Measurements from ENCODE around the gene UBXN2A. TPM values are rescaled to one million over a fixed set of nuclear protein-coding genes. Genes with fewer than 3 reads are reported as not detected.
"Not testable (repeated sequence)": the region's sequence is repeated elsewhere in the genome, so short reads cannot be mapped to it uniquely, and the experiment has no call there.

UBXN2A gene
- total RNA-seq, 1 experiment from 2014 or later = 15.1 TPM

DNA sequence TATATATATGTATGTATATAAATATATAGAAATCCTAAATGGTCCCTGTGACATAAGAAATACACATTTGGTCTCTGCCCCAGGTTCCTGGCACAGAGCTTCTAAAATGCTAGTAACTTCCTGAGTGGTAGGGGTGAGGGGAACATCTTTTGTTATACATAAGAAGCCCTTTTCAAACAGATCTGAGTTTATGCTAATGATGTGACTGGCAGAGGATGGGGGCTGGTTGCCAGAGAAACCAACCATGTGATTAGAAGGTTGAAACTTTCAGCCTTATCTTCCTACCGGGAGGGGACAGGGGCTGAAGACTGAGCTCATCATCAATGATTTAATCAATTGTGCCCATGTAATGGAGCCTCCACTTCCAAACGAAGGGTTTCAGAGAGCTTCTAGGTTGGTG lies 86.0 kb downstream of the UBXN2A start:
- H3K36me3 Mint-ChIP-seq (ENCODE audit: insufficient read depth, unreplicated experiment) = peaks cover 4% of the 10 kb centered on the region
- no peak overlapping the region for H3K27ac Mint-ChIP-seq (ENCODE audit: unreplicated experiment)
- no peak for DNase-seq
- H3K9me3 Mint-ChIP-seq (ENCODE audit: low read depth, unreplicated experiment) = no peaks in the 10 kb centered on the region
- H3K4me3 Mint-ChIP-seq (ENCODE audit: low read depth, unreplicated experiment) = no peak overlapping the region
- H3K27me3 Mint-ChIP-seq (ENCODE audit: unreplicated experiment) = no peaks in the 10 kb centered on the region
- H3K4me1 Mint-ChIP-seq (ENCODE audit: low read depth, unreplicated experiment) = no peaks in the 10 kb centered on the region
- intact Hi-C loops (cut with micrococcal nuclease; ENCODE audit: unreplicated experiment) = no loop called here
- TF ChIP-seq, protein P1, sequence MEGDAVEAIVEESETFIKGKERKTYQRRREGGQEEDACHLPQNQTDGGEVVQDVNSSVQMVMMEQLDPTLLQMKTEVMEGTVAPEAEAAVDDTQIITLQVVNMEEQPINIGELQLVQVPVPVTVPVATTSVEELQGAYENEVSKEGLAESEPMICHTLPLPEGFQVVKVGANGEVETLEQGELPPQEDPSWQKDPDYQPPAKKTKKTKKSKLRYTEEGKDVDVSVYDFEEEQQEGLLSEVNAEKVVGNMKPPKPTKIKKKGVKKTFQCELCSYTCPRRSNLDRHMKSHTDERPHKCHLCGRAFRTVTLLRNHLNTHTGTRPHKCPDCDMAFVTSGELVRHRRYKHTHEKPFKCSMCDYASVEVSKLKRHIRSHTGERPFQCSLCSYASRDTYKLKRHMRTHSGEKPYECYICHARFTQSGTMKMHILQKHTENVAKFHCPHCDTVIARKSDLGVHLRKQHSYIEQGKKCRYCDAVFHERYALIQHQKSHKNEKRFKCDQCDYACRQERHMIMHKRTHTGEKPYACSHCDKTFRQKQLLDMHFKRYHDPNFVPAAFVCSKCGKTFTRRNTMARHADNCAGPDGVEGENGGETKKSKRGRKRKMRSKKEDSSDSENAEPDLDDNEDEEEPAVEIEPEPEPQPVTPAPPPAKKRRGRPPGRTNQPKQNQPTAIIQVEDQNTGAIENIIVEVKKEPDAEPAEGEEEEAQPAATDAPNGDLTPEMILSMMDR (IDR thresholded peaks at IDR 0.05; ENCODE audit: unreplicated experiment) = no peak
- no TSS peak for BruUV-seq (replicated peaks)
- CTCF ChIA-PET = no interaction called here

DNA sequence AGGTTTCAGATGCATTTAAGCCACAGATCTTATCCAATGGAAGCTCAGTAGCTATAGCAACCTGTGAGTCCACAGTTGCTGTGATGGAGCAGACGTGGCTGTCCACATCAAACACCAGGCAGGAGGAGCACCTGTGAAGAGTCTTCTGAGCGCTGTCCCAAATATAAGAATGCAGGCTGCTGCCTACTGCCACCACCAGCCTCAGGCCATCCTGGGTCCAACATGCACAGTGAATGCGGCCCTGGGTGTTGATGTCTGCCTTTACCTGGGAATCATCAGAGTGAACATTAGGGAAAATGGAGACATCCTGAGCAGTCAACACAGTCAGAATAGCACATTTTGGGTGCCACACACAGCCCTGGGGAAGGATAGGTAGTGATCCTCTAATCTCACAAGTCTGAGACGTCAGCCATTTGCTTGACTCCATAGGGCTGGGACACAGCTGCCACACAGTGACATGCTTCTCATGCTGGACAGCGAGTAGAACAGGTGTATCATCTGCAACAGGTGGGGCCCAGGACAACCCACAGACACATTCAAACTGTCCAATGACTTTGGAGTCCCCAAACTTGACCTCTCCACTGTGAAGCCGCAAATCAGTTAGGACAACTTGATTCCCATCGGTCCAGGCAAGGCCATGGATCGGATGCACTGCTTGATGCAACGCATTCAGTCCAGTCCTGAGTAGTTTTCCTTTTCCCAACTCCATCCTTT lies 98.7 kb downstream of the UBXN2A start:
- Mint-ChIP-seq H3K27me3 (ENCODE audit: unreplicated experiment) (no peaks in the 10 kb centered on the region), H3K4me3 (ENCODE audit: low read depth, unreplicated experiment) (no peak overlapping the region), H3K36me3 (ENCODE audit: insufficient read depth, unreplicated experiment) (peaks cover 5% of the 10 kb centered on the region), H3K27ac (ENCODE audit: unreplicated experiment) (no peak overlapping the region), H3K4me1 (ENCODE audit: low read depth, unreplicated experiment) (no peaks in the 10 kb centered on the region), H3K9me3 (ENCODE audit: low read depth, unreplicated experiment) (no peaks in the 10 kb centered on the region)
- CTCF ChIA-PET = no interaction called here
- BruUV-seq (replicated peaks) = no TSS peak
- TF ChIP-seq, protein P1 (IDR thresholded peaks at IDR 0.05; ENCODE audit: unreplicated experiment) = no peak
- DNase-seq = no peak
- intact Hi-C loops (cut with micrococcal nuclease; ENCODE audit: unreplicated experiment) = no loop called here

DNA sequence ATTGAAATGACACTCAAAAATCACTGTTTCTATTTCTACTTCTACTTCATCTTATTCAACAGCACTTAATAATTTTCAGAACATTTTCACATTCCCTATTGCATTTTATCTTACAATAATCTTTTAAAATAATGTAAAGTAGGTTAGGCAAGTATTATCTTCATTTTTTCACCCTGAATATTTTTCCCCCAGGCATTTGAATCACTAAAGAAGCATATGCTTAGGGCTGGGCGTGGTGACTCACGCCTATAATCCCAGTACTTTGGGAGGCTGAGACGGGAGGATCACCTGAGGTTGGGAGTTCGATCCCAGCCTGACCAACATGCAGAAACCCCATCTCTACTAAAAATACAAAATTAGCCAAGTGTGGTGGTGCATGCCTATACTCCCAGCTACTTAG lies 100.2 kb downstream of the UBXN2A start:
- Mint-ChIP-seq H3K36me3 (ENCODE audit: insufficient read depth, unreplicated experiment) (peaks cover 5% of the 10 kb centered on the region), H3K4me3 (ENCODE audit: low read depth, unreplicated experiment) (no peak overlapping the region), H3K27me3 (ENCODE audit: unreplicated experiment) (no peaks in the 10 kb centered on the region), H3K9me3 (ENCODE audit: low read depth, unreplicated experiment) (no peaks in the 10 kb centered on the region), H3K27ac (ENCODE audit: unreplicated experiment) (no peak overlapping the region), H3K4me1 (ENCODE audit: low read depth, unreplicated experiment) (peaks cover 9% of the 10 kb centered on the region)
- TF ChIP-seq, protein P1 (IDR thresholded peaks at IDR 0.05; ENCODE audit: unreplicated experiment) = no peak
- intact Hi-C loops (cut with micrococcal nuclease; ENCODE audit: unreplicated experiment) = no loop called here
- no TSS peak for BruUV-seq (replicated peaks)
- no peak for DNase-seq
- CTCF ChIA-PET = no interaction called here

DNA sequence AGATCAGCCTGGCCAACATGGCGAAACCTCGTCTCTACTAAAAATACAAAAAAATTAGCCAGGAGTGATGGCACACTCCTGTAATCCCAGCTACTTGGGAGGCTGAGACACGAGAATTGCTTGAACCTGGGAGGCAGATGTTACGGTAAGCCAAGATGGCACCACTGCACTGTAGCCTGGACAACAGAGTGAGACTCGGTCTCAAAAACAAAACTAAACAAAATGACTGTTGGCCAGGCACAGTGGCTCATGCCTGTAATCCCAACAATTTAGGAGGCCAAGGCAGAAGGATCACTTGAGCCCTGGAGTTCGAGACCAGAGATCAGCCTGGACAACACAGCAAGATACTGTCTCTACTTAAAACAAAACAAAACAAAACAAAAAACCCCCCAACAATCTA lies 102.9 kb downstream of the UBXN2A start:
- H3K9me3 Mint-ChIP-seq (ENCODE audit: low read depth, unreplicated experiment); BruUV-seq (replicated peaks); H3K4me3 Mint-ChIP-seq (ENCODE audit: low read depth, unreplicated experiment); H3K4me1 Mint-ChIP-seq (ENCODE audit: low read depth, unreplicated experiment); intact Hi-C loops (cut with micrococcal nuclease; ENCODE audit: unreplicated experiment); H3K27me3 Mint-ChIP-seq (ENCODE audit: unreplicated experiment); DNase-seq; H3K27ac Mint-ChIP-seq (ENCODE audit: unreplicated experiment): not testable (repeated sequence)
- H3K36me3 Mint-ChIP-seq (ENCODE audit: insufficient read depth, unreplicated experiment) = peaks cover 17% of the 10 kb centered on the region
- CTCF ChIA-PET = interaction anchor here (0.6 kb wide), 1 partner anchor 103 kb away, joined by 9 read pairs; no protein-coding TSS in a partner anchor

Measured in Calu3 (cell line).